GM12865 (cell line): ENCODE results near the gene CDK13.

Experiments
- DNase-seq: peaks from one replicate; pipeline ENCODE4 v3.0.0; 2010; ENCODE audit warnings: low read depth
- H3K4me3 ChIP-seq: 2 replicates; pipeline ENCODE4 v1.5.1; 2011; ENCODE audit warnings: mild to moderate bottlenecking, low read depth, low read length, control low read depth
- CTCF ChIP-seq: IDR thresholded peaks from 2 replicates; pipeline ENCODE4 v1.5.1; 2011; ENCODE audit warnings: low read length, control low read depth, low read depth, inconsistent platforms; ENCODE audit not compliant: insufficient read depth; ENCODE audit errors: missing control alignments

Gene CDK13

DNA sequence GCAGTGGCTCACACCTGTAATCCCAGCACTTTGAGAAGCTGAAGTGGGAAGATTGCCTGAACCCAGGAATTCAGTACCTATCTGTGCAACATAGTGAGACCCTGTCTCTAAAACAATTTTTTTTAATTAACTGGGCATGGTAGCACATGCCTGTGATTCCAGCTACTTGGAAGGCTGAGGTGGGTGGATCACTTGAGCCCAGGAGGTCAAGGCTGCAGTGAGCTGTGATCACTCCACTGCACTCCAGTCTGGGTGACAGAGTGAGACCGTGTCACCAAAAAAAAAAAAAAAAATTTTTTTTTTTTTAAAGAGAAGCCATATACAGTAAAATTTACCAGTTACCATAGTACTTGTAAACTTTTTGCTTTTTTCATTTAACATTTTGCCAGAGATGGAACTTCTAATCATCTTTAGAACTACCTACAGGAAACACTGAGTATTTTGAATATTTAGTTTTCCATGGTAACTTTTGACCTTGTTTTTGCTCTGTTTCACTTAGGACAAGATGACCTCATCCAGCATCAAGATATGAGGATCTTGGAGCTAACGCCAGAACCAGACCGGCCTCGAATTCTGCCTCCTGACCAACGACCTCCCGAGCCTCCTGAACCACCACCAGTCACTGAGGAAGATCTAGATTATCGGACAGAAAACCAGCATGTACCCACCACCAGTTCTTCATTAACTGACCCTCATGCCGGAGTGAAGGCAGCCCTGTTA lies 143.7 kb downstream of the CDK13 start:
- no peak for TF ChIP-seq CTCF
- DNase-seq = no peak
- H3K4me3 ChIP-seq = no peak overlapping the region

GRCh38 chr7:40095230-40095629 lies 145.2 kb downstream of the CDK13 start:
- TF ChIP-seq CTCF = no peak
- DNase-seq = no peak
- no peak overlapping the region for H3K4me3 ChIP-seq

DNA sequence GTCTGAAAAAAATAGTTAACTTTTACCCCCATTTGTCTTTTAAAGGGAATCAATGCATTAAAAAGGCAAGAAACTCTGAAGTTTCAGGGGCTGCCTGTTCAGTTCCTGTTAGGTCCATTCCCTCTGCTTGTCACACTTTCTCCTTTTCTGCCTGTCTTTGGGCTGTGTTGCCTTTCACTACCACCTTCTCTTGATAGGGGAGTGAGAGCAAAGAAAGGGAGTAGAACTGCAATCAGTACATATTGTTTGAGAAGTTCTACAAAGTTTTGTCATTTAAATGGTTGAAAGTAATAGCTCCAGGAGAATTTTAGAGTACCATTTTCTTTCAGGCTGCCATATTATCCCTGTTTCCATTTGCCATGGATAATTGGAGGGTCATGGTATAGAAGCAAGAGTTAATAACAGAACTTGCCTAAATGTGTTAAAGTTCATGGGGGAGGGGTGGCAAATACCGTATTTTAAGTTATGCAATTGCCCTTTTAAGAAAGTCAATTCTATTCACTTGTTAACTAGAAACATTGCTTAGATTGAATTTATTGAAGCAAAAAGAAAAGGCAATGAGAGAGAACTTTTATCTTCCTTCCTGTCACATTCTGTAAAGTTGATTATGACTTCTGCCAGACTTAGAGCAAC lies 145.8 kb downstream of the CDK13 start:
- TF ChIP-seq CTCF = no peak
- no peak overlapping the region for H3K4me3 ChIP-seq
- no peak for DNase-seq

- DNase-seq = no peak
- no peak overlapping the region for H3K4me3 ChIP-seq
- no peak for TF ChIP-seq CTCF
Measured at GRCh38 chr7:40097728-40098127, 147.7 kb downstream of the CDK13 start.

DNA sequence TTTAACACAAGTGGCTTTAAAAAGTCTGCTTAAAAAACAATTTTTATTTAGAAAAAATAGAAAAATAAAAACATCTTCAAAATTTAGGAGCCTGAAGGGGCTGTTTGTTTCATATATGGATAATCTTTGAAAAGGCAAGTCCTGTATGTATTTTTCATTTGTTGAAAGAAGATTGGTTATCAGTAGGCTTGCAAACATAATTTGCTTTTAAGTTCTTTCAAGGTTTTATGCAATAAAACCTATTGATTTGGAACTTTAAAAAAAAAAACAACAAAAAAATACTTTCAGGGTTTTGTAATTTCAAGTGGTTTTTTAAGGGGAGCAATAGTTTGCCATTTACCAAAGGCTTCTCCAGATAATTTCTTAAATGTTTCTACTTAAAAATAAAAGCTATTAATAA lies 148.8 kb downstream of the CDK13 start:
- TF ChIP-seq CTCF = no peak
- no peak overlapping the region for H3K4me3 ChIP-seq
- DNase-seq = no peak

GRCh38 chr7:40099837-40100236 lies 149.8 kb downstream of the CDK13 start:
- no peak for DNase-seq
- no peak for TF ChIP-seq CTCF
- H3K4me3 ChIP-seq = no peak overlapping the region

DNA sequence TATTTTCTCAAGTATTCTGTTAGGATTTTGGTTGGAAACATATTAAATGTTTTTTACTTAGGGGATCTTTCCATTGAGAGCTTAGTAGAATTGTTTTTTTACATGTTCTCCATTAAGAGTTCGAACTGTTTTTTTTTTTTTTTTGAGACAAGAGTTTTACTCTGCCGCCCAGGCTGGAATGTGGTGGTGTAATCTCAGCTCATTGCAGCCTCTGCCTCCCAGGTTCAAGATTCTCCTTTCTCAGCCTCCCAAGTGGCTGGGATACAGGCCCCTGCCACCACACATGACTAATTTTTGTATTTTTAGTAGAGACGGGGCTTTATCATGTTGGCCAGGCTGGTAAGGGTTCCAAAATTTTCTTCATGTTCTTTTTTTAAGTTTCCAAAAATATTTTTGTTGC lies 151.1 kb downstream of the CDK13 start:
- H3K4me3 ChIP-seq = no peak overlapping the region
- no peak for DNase-seq
- no peak for TF ChIP-seq CTCF
